Measurements from ENCODE around the gene GNB2.
"Not testable (repeated sequence)": the region's sequence is repeated elsewhere in the genome, so short reads cannot be mapped to it uniquely, and the experiment has no call there.

Gene GNB2

GRCh38 chr7:100696123-100696521 lies 22.6 kb downstream of the GNB2 start:
- H3K27ac ChIP-seq: 0 out of 2 replicates have a peak overlapping the region, but pooled peaks have one; percentile 15
- TF ChIP-seq ZFX (IDR thresholded peaks at IDR 0.05; ENCODE audit: borderline replicate concordance) (no peak), CTCF (IDR thresholded peaks at IDR 0.05) (no peak)

- TF ChIP-seq CTCF (IDR thresholded peaks at IDR 0.05) (no peak), ZFX (IDR thresholded peaks at IDR 0.05; ENCODE audit: borderline replicate concordance) (no peak)
- H3K27ac ChIP-seq: no peak overlapping the region
Measured at GRCh38 chr7:100699018-100699417, 25.5 kb downstream of the GNB2 start.

- H3K27ac ChIP-seq: not testable (repeated sequence)
Measured at GRCh38 chr7:100701089-100701488, 27.5 kb downstream of the GNB2 start.

GRCh38 chr7:100705320-100705752 lies 31.8 kb downstream of the GNB2 start:
- H3K27ac ChIP-seq: peak overlapping the region; percentile 86
- TF ChIP-seq CTCF (IDR thresholded peaks at IDR 0.05) (peak; percentile 99), ZFX (IDR thresholded peaks at IDR 0.05; ENCODE audit: borderline replicate concordance) (no peak)

GRCh38 chr7:100705753-100706671 lies 32.5 kb downstream of the GNB2 start, which contains the start of gene POP7:
POP7 (plus strand) TSS chr7:100706121; CDS start chr7:100706831, 710 bp downstream.
- TF ChIP-seq CTCF (IDR thresholded peaks at IDR 0.05) (no peak), ZFX (IDR thresholded peaks at IDR 0.05; ENCODE audit: borderline replicate concordance) (no peak)
- peak within 1 kb of the TSS; percentile 86 for H3K27ac ChIP-seq

- H3K27ac ChIP-seq: peak overlapping the region; percentile 86
- TF ChIP-seq ZFX (IDR thresholded peaks at IDR 0.05; ENCODE audit: borderline replicate concordance) (no peak), CTCF (IDR thresholded peaks at IDR 0.05) (no peak)
Measured at GRCh38 chr7:100706672-100707311, 33.3 kb downstream of the GNB2 start.

- H3K27ac ChIP-seq: no peak overlapping the region
- no peak for TF ChIP-seq ZFX (IDR thresholded peaks at IDR 0.05; ENCODE audit: borderline replicate concordance)
- no peak for TF ChIP-seq CTCF (IDR thresholded peaks at IDR 0.05)
Measured at GRCh38 chr7:100708395-100708794, 34.9 kb downstream of the GNB2 start.
